Hepatocyte (in vitro differentiated cells): Measurements from ENCODE around the gene AHCYL2. TPM values are rescaled to one million over a fixed set of nuclear protein-coding genes. Genes with fewer than 3 reads are reported as not detected.
"Not testable (repeated sequence)": the region's sequence is repeated elsewhere in the genome, so short reads cannot be mapped to it uniquely, and the experiment has no call there.

Source experiments
- DNase-seq: peaks from one replicate; pipeline ENCODE4 v3.0.0-alpha.2; 2016; ENCODE audit warnings: low spot score
- H2AFZ ChIP-seq: fragments of 200-600 bp; sonication (generic); 2 replicates; pipeline ENCODE4 v1.6.0; 2016; ENCODE audit warnings: antibody characterized with exemption, mild to moderate bottlenecking
- H3K27ac ChIP-seq: fragments of 200-600 bp; sonication (generic); 2 replicates; pipeline ENCODE4 v1.5.1; 2016; ENCODE audit warnings: mild to moderate bottlenecking
- H3K27me3 ChIP-seq: fragments of 200-600 bp; sonication (generic); 2 replicates; pipeline ENCODE4 v1.6.1; 2016
- H3K36me3 ChIP-seq: fragments of 200-600 bp; sonication (generic); replicated peaks from 2 replicates; pipeline ENCODE4 v1.5.1; 2016; ENCODE audit warnings: low read depth; ENCODE audit not compliant: insufficient read depth
- H3K4me1 ChIP-seq: fragments of 200-600 bp; sonication (generic); 2 replicates; pipeline ENCODE4 v1.5.1; 2016; ENCODE audit warnings: mild to moderate bottlenecking, moderate library complexity; ENCODE audit not compliant: insufficient read depth
- H3K4me2 ChIP-seq: fragments of 200-600 bp; sonication (generic); 2 replicates; pipeline ENCODE4 v1.6.0; 2016
- H3K4me3 ChIP-seq: fragments of 200-600 bp; sonication (generic); 2 replicates; pipeline ENCODE4 v1.5.1; 2016; ENCODE audit warnings: mild to moderate bottlenecking
- H3K79me2 ChIP-seq: fragments of 200-600 bp; sonication (generic); 2 replicates; pipeline ENCODE4 v1.6.0; 2017; ENCODE audit warnings: mild to moderate bottlenecking
- H3K9me2 ChIP-seq: fragments of 200-600 bp; sonication (generic); replicated peaks from 2 replicates; pipeline ENCODE4 v1.6.0; 2017; ENCODE audit warnings: mild to moderate bottlenecking; ENCODE audit not compliant: insufficient read depth
- H3K9me3 ChIP-seq: fragments of 200-600 bp; sonication (generic); 2 replicates; pipeline ENCODE4 v1.5.1; 2016; ENCODE audit warnings: low read depth, mild to moderate bottlenecking
- H4K20me1 ChIP-seq: fragments of 200-600 bp; sonication (generic); 2 replicates; pipeline ENCODE4 v1.6.0; 2016; ENCODE audit warnings: mild to moderate bottlenecking; ENCODE audit not compliant: insufficient read depth, poor library complexity, severe bottlenecking
- EZH2 ChIP-seq: fragments of 200-600 bp; sonication (generic); IDR thresholded peaks from 2 replicates; pipeline ENCODE4 v1.6.1; 2016; ENCODE audit warnings: antibody characterized with exemption, mild to moderate bottlenecking, borderline replicate concordance
- EZH2phosphoT487 ChIP-seq: fragments of 200-600 bp; sonication (generic); IDR thresholded peaks from one replicate; pipeline ENCODE4 v1.6.1; 2018; ENCODE audit warnings: antibody characterized with exemption, mild to moderate bottlenecking, low read depth, moderate library complexity; ENCODE audit not compliant: unreplicated experiment, severe bottlenecking
- WGBS: methylation state at CpG from one replicate; pipeline ENCODE4 v1.1.6; 2016; ENCODE audit warnings: low lambda C conversion rate; ENCODE audit errors: missing lambda C conversion rate; 5-methylcytosine and 5-hydroxymethylcytosine counted together
- polyA plus RNA-seq: library from polyadenylated mRNA; unstranded; fragments of >200 nt; fragmentation: Nextera tagmentation; extraction: Ambion mirVana; gene quantifications from 2 replicates; pipeline ENCODE4 v1.2.1, GENCODE V29; 2016
- total RNA-seq: library from RNA; depleted of rRNA; stranded (reverse); fragments of >200 nt; gene quantifications from 2 replicates; pipeline ENCODE4 v1.2.3, GENCODE V29; 2014
- TF ChIP-seq, protein P1 (sequence below): fragments of 200-600 bp; sonication (generic); IDR thresholded peaks from 2 replicates; pipeline ENCODE4 v1.5.1; 2016; ENCODE audit warnings: antibody characterized with exemption, mild to moderate bottlenecking; ENCODE audit not compliant: poor library complexity

Gene AHCYL2
- total and polyA plus RNA-seq, 2 experiments from 2014 or later: 13.7 to 20.0 TPM

- H3K9me2 ChIP-seq, DNase-seq, H3K27me3 ChIP-seq, H3K4me2 ChIP-seq, H3K4me1 ChIP-seq, H3K27ac ChIP-seq, H3K9me3 ChIP-seq, H3K4me3 ChIP-seq, H3K79me2 ChIP-seq, H2AFZ ChIP-seq, H3K36me3 ChIP-seq, H4K20me1 ChIP-seq: not testable (repeated sequence)
- 88% methylated on average over 2 of the region's 2 CpGs for WGBS
Observed at GRCh38 chr7:129448608-129449007, 223.8 kb downstream of the AHCYL2 start.

GRCh38 chr7:129450295-129450694 is 225.5 kb downstream of the AHCYL2 start:
- no peak overlapping the region for H3K4me2 ChIP-seq
- no peak overlapping the region for H3K4me3 ChIP-seq
- H3K27ac ChIP-seq: no peak overlapping the region
- no peak overlapping the region for H2AFZ ChIP-seq
- no peaks in the 10 kb centered on the region for H4K20me1 ChIP-seq
- no peaks in the 10 kb centered on the region for H3K36me3 ChIP-seq
- no peak for DNase-seq
- H3K79me2 ChIP-seq: no peaks in the 10 kb centered on the region
- no peaks in the 10 kb centered on the region for H3K27me3 ChIP-seq
- no peaks in the 10 kb centered on the region for H3K4me1 ChIP-seq
- no peaks in the 10 kb centered on the region for H3K9me3 ChIP-seq
- TF ChIP-seq EZH2: no peak
- no peak for TF ChIP-seq EZH2phosphoT487
- TF ChIP-seq, protein P1, sequence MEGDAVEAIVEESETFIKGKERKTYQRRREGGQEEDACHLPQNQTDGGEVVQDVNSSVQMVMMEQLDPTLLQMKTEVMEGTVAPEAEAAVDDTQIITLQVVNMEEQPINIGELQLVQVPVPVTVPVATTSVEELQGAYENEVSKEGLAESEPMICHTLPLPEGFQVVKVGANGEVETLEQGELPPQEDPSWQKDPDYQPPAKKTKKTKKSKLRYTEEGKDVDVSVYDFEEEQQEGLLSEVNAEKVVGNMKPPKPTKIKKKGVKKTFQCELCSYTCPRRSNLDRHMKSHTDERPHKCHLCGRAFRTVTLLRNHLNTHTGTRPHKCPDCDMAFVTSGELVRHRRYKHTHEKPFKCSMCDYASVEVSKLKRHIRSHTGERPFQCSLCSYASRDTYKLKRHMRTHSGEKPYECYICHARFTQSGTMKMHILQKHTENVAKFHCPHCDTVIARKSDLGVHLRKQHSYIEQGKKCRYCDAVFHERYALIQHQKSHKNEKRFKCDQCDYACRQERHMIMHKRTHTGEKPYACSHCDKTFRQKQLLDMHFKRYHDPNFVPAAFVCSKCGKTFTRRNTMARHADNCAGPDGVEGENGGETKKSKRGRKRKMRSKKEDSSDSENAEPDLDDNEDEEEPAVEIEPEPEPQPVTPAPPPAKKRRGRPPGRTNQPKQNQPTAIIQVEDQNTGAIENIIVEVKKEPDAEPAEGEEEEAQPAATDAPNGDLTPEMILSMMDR: no peak
- no peaks in the 10 kb centered on the region for H3K9me2 ChIP-seq

- Histone ChIP-seq H3K4me2 (no peak overlapping the region), H3K36me3 (no peaks in the 10 kb centered on the region), H3K4me1 (no peaks in the 10 kb centered on the region), H3K27me3 (no peaks in the 10 kb centered on the region), H3K79me2 (no peaks in the 10 kb centered on the region), H4K20me1 (no peaks in the 10 kb centered on the region), H3K9me3 (no peaks in the 10 kb centered on the region), H3K27ac (no peak overlapping the region), H3K9me2 (no peaks in the 10 kb centered on the region), H2AFZ (no peak overlapping the region), H3K4me3 (no peak overlapping the region)
- 89% methylated on average over 2 of the region's 2 CpGs for WGBS
- TF ChIP-seq, protein P1: no peak
- no peak for TF ChIP-seq EZH2phosphoT487
- TF ChIP-seq EZH2: no peak
- no peak for DNase-seq
Observed at GRCh38 chr7:129452589-129453231, 227.9 kb downstream of the AHCYL2 start.

- no peak overlapping the region for H3K27ac ChIP-seq
- no peaks in the 10 kb centered on the region for H3K9me2 ChIP-seq
- no peaks in the 10 kb centered on the region for H3K79me2 ChIP-seq
- H3K4me2 ChIP-seq: no peak overlapping the region
- no peaks in the 10 kb centered on the region for H3K36me3 ChIP-seq
- H3K9me3 ChIP-seq: no peaks in the 10 kb centered on the region
- no peak overlapping the region for H2AFZ ChIP-seq
- 89% methylated on average over 1 of the region's 1 CpG for WGBS
- TF ChIP-seq EZH2phosphoT487 (no peak), EZH2 (no peak)
- TF ChIP-seq, protein P1: no peak
- H3K4me3 ChIP-seq: no peak overlapping the region
- H3K4me1 ChIP-seq: no peaks in the 10 kb centered on the region
- H4K20me1 ChIP-seq: no peaks in the 10 kb centered on the region
- no peak for DNase-seq
- H3K27me3 ChIP-seq: no peaks in the 10 kb centered on the region
Observed at GRCh38 chr7:129453510-129454248, 228.8 kb downstream of the AHCYL2 start.
